ENCODE measurements around the gene NABP2. TPM values are rescaled to one million over a fixed set of nuclear protein-coding genes. Genes with fewer than 3 reads are reported as not detected.

The NABP2 gene
- total RNA-seq, 1 experiment from 2014 or later, result 49.0 TPM

DNA sequence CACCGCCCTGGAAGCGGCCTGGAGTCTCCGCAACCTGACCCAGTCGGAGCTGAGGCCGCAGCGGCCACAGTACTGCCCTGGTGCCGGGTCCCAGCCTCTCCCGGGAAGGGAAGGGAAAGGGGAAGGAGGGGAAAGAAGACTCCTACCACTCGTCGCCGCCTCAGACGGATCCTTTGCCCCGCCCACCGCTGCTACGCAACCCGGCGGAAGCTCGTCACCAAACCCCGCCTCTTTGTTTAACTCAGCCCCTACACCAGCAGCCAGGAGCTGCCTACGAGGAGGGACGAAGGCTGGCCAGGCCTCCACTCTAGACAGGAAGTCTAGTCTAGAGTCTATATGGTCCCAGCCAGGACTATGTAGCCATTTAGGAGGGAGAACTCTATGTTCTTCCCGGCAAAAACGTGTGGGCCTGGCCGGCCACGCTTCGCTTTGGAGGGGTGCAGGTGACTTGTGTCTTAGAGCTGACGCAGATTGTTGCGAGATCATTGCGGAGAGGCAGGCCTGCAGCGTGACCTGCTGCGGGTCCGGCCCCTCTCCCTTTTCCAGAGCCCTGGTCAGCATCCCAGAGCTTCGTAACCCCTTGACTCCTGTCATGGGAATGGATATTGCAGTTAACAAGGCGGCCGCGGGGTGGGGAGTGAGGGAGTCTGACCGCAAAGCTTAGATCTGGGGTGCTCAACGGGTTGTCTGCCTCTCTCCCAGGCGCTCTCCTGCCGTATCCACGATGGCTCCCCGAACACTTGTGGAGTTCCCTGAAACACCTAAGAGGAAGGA lies 2.2 kb upstream of the NABP2 start, which contains the start of gene RNF41:
RNF41 (minus strand) TSS at position 166 of the 774 bp plus-strand sequence. CDS start 7,875 bp downstream, outside the sequence.
- no peak within 1 kb of the TSS for H2AFZ ChIP-seq (ENCODE audit: low read length)
- no peak within 1 kb of the TSS for H2AK5ac ChIP-seq (ENCODE audit: insufficient read length, low read length)
- Mint-ChIP-seq H3K27ac (peak within 1 kb of the TSS; percentile 98), H3K36me3 (ENCODE audit: insufficient read depth in 1 of 3, low read depth in 3 of 3) (peaks cover 7 to 19% (median 14%) of the 10 kb centered on the region in 3 experiments; a peak in 6 of 7 replicates), H3K9me3 (no peaks in the 10 kb centered on the region; a peak in 2 of 5 replicates), H3K4me1 (peaks cover 32 to 39% of the 10 kb centered on the region in 2 experiments), H3K27me3 (ENCODE audit: low read depth) (no peaks in the 10 kb centered on the region), H3K4me3 (peak within 1 kb of the TSS; percentile 98 to 99)
- H3K79me2 ChIP-seq (ENCODE audit: insufficient read depth, low read length), result no peaks in the 10 kb centered on the region; the same call in 1 of the 2 replicates
- H3K79me1 ChIP-seq (ENCODE audit: insufficient read depth, low read depth, low read length, poor library complexity, severe bottlenecking), result no peaks in the 10 kb centered on the region
- no peak within 1 kb of the TSS for H4K8ac ChIP-seq (replicated peaks; ENCODE audit: insufficient read length, low read depth, low read length)
- TF ChIP-seq, protein P1, sequence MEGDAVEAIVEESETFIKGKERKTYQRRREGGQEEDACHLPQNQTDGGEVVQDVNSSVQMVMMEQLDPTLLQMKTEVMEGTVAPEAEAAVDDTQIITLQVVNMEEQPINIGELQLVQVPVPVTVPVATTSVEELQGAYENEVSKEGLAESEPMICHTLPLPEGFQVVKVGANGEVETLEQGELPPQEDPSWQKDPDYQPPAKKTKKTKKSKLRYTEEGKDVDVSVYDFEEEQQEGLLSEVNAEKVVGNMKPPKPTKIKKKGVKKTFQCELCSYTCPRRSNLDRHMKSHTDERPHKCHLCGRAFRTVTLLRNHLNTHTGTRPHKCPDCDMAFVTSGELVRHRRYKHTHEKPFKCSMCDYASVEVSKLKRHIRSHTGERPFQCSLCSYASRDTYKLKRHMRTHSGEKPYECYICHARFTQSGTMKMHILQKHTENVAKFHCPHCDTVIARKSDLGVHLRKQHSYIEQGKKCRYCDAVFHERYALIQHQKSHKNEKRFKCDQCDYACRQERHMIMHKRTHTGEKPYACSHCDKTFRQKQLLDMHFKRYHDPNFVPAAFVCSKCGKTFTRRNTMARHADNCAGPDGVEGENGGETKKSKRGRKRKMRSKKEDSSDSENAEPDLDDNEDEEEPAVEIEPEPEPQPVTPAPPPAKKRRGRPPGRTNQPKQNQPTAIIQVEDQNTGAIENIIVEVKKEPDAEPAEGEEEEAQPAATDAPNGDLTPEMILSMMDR (conservative IDR thresholded peaks at IDR 0.05), result peak; percentile 35; the same call in 2 of the 3 replicates
- H3K4me2 ChIP-seq (ENCODE audit: insufficient read depth, insufficient read length, low read length), result peak within 1 kb of the TSS; percentile 69
- H2BK15ac ChIP-seq (ENCODE audit: low read depth, low read length), result no peak within 1 kb of the TSS
- no peak within 1 kb of the TSS for H3K56ac ChIP-seq (ENCODE audit: insufficient read length, low read depth, low read length)
- H3K14ac ChIP-seq (ENCODE audit: insufficient read depth, low read length), result peak within 1 kb of the TSS; percentile 84
- no peaks in the 10 kb centered on the region for H3K27me3 ChIP-seq (ENCODE audit: insufficient read depth, low read length)
- no peak within 1 kb of the TSS for H2BK12ac ChIP-seq (ENCODE audit: insufficient read length, low read depth, low read length)
- H4K91ac ChIP-seq (ENCODE audit: insufficient read length, low read depth, low read length), result no peak within 1 kb of the TSS
- peak; percentile 99 for DNase-seq
- peaks cover 3% of the 10 kb centered on the region for H4K20me1 ChIP-seq (ENCODE audit: control insufficient read depth, insufficient read depth, insufficient read length)
- H3T11ph ChIP-seq (ENCODE audit: low read length), result no peak within 1 kb of the TSS
- H2BK120ac ChIP-seq (ENCODE audit: low read depth, low read length, poor library complexity, severe bottlenecking), result no peak within 1 kb of the TSS
- no peak within 1 kb of the TSS for H3K4ac ChIP-seq (ENCODE audit: low read depth, low read length)
- peak within 1 kb of the TSS; percentile 55 for H2BK5ac ChIP-seq (ENCODE audit: insufficient read length, low read length)
- H4K5ac ChIP-seq (ENCODE audit: insufficient read length, low read depth, low read length), result no peak within 1 kb of the TSS
- peaks cover 2% of the 10 kb centered on the region; the same call in 1 of the 2 replicates for H3K4me1 ChIP-seq (ENCODE audit: insufficient read depth, low read length)
- H3K23me2 ChIP-seq (ENCODE audit: insufficient read length, low read depth, low read length, poor library complexity, severe bottlenecking), result peaks cover 26% of the 10 kb centered on the region
- H2BK20ac ChIP-seq (ENCODE audit: low read depth, low read length, poor library complexity, severe bottlenecking), result no peak within 1 kb of the TSS
- H3K9me3 ChIP-seq (ENCODE audit: control insufficient read depth, low read depth, low read length), result no peaks in the 10 kb centered on the region
- WGBS (ENCODE audit: extremely low coverage, insufficient read length, low lambda C conversion rate), result no CpG with 5 or more reads among the region's 42 CpGs
- H3K18ac ChIP-seq (ENCODE audit: insufficient read length, low read depth, low read length), result peak within 1 kb of the TSS; percentile 72
- peak within 1 kb of the TSS; percentile 79 for H3K27ac ChIP-seq (ENCODE audit: insufficient read length, low read depth, low read length)
- H3K23ac ChIP-seq (ENCODE audit: insufficient read length, low read depth, low read length), result no peak within 1 kb of the TSS
- peak within 1 kb of the TSS; percentile 81 for H3K9ac ChIP-seq (ENCODE audit: extremely low read depth, insufficient read length, low read length)
